Transverse colon (tissue), 3 donors: ENCODE results near the gene PPP4R2.

Experiments
- CTCF ChIP-seq, 5 experiments: fragments of 200-600 bp in 3 of 5; fragments of 450-650 bp in 2 of 5; sonication (generic) in 3 of 5; IDR thresholded peaks; 1 replicate in 2 of 5; 2 replicates in 3 of 5; pipeline ENCODE4 v1.5.1; 2016 to 2017; ENCODE audit warnings: antibody characterized with exemption in 5 of 5, inconsistent platforms in 3 of 5, mild to moderate bottlenecking in 2 of 5, moderate library complexity in 1 of 5
- POLR2A ChIP-seq: fragments of 450-650 bp; IDR thresholded peaks from one replicate; pipeline ENCODE4 v1.6.1; 2016; ENCODE audit warnings: antibody characterized with exemption, mild to moderate bottlenecking, moderate library complexity

DNA sequence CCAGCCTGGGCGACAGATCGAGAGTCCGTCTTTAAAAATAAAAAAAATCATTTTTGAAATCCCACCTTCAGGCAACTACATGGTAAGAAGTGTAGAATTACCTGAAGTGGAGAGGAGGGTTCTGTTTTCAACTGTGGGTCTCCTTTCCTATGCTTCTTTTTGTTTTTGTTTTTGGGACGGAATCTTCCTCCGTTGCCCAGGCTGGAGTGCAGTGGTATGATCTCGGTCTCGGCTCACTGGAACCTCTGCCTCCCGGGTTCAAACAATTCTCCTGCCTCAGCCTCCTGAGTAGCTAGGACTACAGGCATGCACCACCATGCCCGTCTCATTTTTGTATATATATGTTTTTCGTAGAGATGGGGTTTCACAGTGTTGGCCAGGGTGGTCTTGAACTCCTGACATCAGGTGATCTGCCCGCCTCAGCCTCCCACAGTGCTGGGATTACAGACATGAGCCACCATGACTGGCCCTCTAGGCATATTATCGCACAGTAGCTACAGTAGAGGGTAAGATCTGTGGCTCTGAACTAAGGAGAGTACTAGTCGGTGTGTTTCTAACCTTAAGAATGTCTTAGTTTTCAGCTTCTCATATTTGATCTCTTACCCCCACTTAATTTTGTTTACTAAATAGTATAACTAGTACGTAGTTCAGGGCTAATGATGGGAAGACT, 73.3 kb downstream of the PPP4R2 start:
- TF ChIP-seq POLR2A (no peak), CTCF (IDR thresholded peaks at IDR 0.05) (no peak)
